Parathyroid adenoma (tissue), 2 donors: Measurements from ENCODE around the gene OTOGL.

Experiments used
- H2AFZ ChIP-seq: fragments of 300-600 bp; sonication (generic); one replicate; pipeline ENCODE4 v1.7.0; 2017; ENCODE audit warnings: antibody characterized with exemption, mild to moderate bottlenecking
- H3K27ac ChIP-seq: fragments of 300-600 bp; sonication (generic); one replicate; pipeline ENCODE4 v1.7.0; 2017
- H3K27me3 ChIP-seq: fragments of 300-600 bp; sonication (generic); one replicate; pipeline ENCODE4 v1.7.0; 2017; ENCODE audit warnings: low read length; ENCODE audit not compliant: control insufficient read depth, insufficient read depth
- H3K36me3 ChIP-seq: fragments of 300-600 bp; sonication (generic); one replicate; pipeline ENCODE4 v1.7.0; 2017; ENCODE audit warnings: low read length; ENCODE audit not compliant: control insufficient read depth, insufficient read depth
- H3K4me1 ChIP-seq: fragments of 300-600 bp; sonication (generic); one replicate; pipeline ENCODE4 v1.7.0; 2017; ENCODE audit warnings: control low read depth
- H3K4me2 ChIP-seq: fragments of 300-600 bp; sonication (generic); one replicate; pipeline ENCODE4 v1.7.0; 2017; ENCODE audit warnings: low read length
- H3K4me3 ChIP-seq: fragments of 300-600 bp; sonication (generic); one replicate; pipeline ENCODE4 v1.7.0; 2017; ENCODE audit warnings: low read depth, low read length
- H3K79me2 ChIP-seq: fragments of 300-600 bp; sonication (generic); one replicate; pipeline ENCODE4 v1.7.0; 2017; ENCODE audit warnings: control low read depth
- H3K9ac ChIP-seq: fragments of 300-600 bp; sonication (generic); one replicate; pipeline ENCODE4 v1.7.0; 2017; ENCODE audit warnings: mild to moderate bottlenecking
- H3K9me3 ChIP-seq: fragments of 300-600 bp; sonication (generic); one replicate; pipeline ENCODE4 v1.7.0; 2017; ENCODE audit warnings: low read length; ENCODE audit not compliant: control insufficient read depth
- TF ChIP-seq, protein P1 (sequence below): fragments of 300-600 bp; sonication (generic); IDR thresholded peaks from one replicate; pipeline ENCODE4 v1.7.0; 2017; ENCODE audit warnings: antibody characterized with exemption, mild to moderate bottlenecking
- donor health status: primary hyperparathyroidism.

Gene OTOGL

DNA sequence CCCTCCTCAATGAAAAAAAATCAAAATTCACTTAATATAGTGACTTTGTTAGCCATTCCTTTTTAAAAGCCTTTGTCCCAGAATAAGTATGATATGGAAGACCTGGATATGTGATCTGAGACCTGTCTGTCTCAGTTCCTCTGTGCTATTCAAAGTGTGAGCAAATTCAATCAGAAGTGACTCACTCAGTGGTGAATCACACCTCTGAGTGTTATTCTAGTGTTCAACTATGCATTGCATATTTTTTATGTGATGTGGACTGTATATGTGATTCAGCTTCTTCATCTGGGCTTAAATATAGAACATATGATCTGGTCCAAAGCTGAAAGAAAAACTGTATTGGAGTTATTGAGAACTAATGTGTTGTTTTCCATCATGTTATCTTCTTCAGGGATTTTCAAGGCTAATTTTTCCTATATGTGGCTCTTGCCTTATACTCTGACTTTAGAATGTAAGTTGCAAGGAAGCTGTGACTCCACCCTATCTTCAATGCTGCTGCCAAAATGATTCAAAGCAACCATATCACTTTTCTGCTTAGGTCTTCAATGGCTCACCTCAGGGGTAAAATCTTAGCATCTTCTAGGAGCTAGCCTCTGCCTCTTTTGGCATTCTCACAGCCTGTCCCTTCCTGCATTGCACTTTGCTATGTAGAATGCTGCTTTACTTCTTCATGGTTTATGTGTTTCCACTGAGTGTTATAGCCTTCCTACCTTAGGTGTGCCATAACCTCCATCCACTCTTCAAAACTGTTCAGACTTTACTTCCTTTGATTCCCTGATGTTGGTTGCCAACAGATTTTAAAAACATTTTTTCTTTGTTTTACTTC lies 169.8 kb downstream of the OTOGL start:
- Histone ChIP-seq H3K4me1 (no peaks in the 10 kb centered on the region), H3K27me3 (no peaks in the 10 kb centered on the region), H2AFZ (no peak overlapping the region), H3K9ac (no peak overlapping the region), H3K4me2 (no peak overlapping the region), H3K27ac (no peak overlapping the region), H3K36me3 (no peaks in the 10 kb centered on the region), H3K4me3 (no peak overlapping the region), H3K9me3 (no peaks in the 10 kb centered on the region), H3K79me2 (no peaks in the 10 kb centered on the region)
- TF ChIP-seq, protein P1, sequence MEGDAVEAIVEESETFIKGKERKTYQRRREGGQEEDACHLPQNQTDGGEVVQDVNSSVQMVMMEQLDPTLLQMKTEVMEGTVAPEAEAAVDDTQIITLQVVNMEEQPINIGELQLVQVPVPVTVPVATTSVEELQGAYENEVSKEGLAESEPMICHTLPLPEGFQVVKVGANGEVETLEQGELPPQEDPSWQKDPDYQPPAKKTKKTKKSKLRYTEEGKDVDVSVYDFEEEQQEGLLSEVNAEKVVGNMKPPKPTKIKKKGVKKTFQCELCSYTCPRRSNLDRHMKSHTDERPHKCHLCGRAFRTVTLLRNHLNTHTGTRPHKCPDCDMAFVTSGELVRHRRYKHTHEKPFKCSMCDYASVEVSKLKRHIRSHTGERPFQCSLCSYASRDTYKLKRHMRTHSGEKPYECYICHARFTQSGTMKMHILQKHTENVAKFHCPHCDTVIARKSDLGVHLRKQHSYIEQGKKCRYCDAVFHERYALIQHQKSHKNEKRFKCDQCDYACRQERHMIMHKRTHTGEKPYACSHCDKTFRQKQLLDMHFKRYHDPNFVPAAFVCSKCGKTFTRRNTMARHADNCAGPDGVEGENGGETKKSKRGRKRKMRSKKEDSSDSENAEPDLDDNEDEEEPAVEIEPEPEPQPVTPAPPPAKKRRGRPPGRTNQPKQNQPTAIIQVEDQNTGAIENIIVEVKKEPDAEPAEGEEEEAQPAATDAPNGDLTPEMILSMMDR, result no peak

DNA sequence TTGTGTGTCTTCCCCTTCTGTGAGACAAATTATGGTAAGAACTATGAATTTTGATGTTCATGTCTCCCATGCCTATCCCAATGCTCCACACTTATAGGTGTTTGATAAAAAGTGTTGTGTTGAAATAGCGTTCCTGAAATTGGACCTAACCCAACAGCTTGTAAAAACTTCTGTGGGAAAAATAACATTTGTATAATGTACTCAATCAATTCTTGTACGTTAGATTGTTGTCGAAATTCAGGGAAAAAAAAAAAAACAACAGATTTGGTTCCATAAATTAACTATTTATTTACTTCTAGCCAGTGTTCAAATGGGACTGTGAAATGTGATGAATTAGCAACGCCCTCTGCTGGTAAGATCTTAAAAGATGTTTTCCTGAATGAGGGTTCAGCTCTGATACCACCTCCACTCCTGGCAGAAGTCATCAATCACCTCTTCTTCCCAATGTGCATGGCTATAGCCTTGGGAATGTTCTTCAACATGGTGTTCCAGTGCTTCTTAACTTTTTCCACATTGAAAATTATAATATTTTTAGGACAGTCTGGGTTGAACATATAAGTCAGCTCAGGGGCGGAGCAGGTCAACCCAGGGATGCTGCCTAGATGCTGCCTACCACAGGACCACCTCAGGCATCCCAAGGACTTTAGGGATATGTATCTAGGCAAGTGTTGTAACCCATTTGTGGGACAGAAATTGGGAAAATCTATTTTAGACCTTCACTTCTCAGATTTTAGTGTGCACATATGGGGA lies 170.6 kb downstream of the OTOGL start:
- Histone ChIP-seq H3K27ac (no peak overlapping the region), H3K4me3 (no peak overlapping the region), H3K9me3 (no peaks in the 10 kb centered on the region), H3K9ac (no peak overlapping the region), H3K4me2 (peak overlapping the region; percentile 16), H3K27me3 (no peaks in the 10 kb centered on the region), H3K4me1 (no peaks in the 10 kb centered on the region), H2AFZ (no peak overlapping the region), H3K79me2 (no peaks in the 10 kb centered on the region), H3K36me3 (no peaks in the 10 kb centered on the region)
- TF ChIP-seq, protein P1, result peak; percentile 70

DNA sequence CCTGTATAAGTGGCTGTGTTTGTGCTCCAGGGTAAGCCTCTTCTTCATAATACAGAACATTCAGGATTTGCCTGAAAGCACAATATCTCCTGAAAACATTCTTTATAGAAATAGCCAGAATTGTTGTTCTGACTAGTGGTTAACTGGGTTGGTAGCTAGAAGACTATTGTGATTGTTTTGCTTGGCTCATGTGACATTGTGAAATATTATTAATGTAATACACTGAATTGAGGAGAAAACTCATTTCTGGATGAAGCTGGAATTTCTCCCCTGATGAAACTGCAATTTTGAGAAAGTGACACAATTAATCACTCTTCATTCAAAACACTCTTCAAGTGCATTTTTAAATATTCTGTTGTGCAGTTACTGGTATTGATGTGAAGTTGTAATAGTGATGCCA lies 172.4 kb downstream of the OTOGL start:
- no peaks in the 10 kb centered on the region for H3K79me2 ChIP-seq

DNA sequence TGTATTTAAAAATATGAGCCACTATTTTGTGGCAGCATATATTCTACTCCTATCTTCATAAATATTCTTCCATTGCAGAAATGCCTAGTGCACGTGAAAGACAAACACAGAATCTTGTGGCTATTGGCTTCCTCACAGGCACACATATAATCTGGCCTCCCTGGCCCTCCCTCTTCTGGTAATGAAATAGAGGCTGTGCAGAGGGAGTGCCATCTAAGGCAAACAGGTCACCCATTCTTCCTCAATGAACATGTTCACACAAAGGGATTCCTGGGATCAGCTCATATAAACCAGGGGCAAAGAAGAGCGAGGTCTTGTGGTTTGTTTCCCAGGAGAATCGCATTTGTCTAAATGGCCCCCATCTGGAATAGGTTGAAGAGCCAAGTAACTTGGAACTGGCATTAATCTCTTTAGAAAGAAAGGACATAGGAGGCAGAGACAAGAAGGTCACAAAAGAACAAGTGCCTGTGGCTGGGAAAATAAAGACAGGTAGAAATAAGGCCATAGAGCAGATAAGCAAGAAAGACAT lies 173.1 kb downstream of the OTOGL start:
- H3K9ac ChIP-seq, result no peak overlapping the region
- TF ChIP-seq, protein P1, result no peak
- H3K4me1 ChIP-seq, result no peaks in the 10 kb centered on the region
- H3K27me3 ChIP-seq, result no peaks in the 10 kb centered on the region
- H3K79me2 ChIP-seq, result no peaks in the 10 kb centered on the region
- no peak overlapping the region for H3K4me2 ChIP-seq
- H3K9me3 ChIP-seq, result no peaks in the 10 kb centered on the region
- no peak overlapping the region for H2AFZ ChIP-seq
- no peak overlapping the region for H3K27ac ChIP-seq
- no peak overlapping the region for H3K4me3 ChIP-seq
- H3K36me3 ChIP-seq, result no peaks in the 10 kb centered on the region

More for the DNA sequence above, 172.4 kb downstream of the OTOGL start:
- TF ChIP-seq, protein P1, result no peak
- H3K4me2 ChIP-seq, result no peak overlapping the region
- no peak overlapping the region for H3K27ac ChIP-seq
- H3K9ac ChIP-seq, result no peak overlapping the region
- H3K4me3 ChIP-seq, result no peak overlapping the region
- no peaks in the 10 kb centered on the region for H3K4me1 ChIP-seq
- H2AFZ ChIP-seq, result no peak overlapping the region
- H3K27me3 ChIP-seq, result no peaks in the 10 kb centered on the region
- no peaks in the 10 kb centered on the region for H3K36me3 ChIP-seq
- H3K9me3 ChIP-seq, result no peaks in the 10 kb centered on the region
